GM23338 (cell line): ENCODE measurements around the gene TANGO2. TPM values are rescaled to one million over a fixed set of nuclear protein-coding genes. Genes with fewer than 3 reads are reported as not detected.

Source experiments
- ATAC-seq: fragments of 200-7000 bp; cut with Tn5 transposase; 3 replicates; pipeline ENCODE4 v1.9.1; 2020
- DNase-seq: peaks from one replicate; pipeline ENCODE4 v3.0.0-alpha.2; 2015; ENCODE audit warnings: low spot score
- H2AFZ ChIP-seq: fragments of 200-600 bp; sonication (generic); 2 replicates; pipeline ENCODE4 v1.8.0; 2016; ENCODE audit warnings: antibody characterized with exemption, mild to moderate bottlenecking, moderate library complexity
- H3F3A ChIP-seq: fragments of 200-600 bp; sonication (generic); replicated peaks from 2 replicates; pipeline ENCODE4 v1.8.0; 2017; ENCODE audit warnings: antibody characterized with exemption, mixed run types, low read depth
- H3K27ac ChIP-seq: fragments of 200-600 bp; sonication (generic); 2 replicates; pipeline ENCODE4 v1.6.1; 2016; ENCODE audit warnings: low read depth
- H3K27me3 ChIP-seq: fragments of 200-600 bp; sonication (generic); 2 replicates; pipeline ENCODE4 v1.8.0; 2016; ENCODE audit warnings: mild to moderate bottlenecking, mixed run types, moderate library complexity; ENCODE audit not compliant: insufficient read depth
- H3K36me3 ChIP-seq: fragments of 200-600 bp; sonication (generic); 2 replicates; pipeline ENCODE4 v1.8.0; 2016; ENCODE audit warnings: mild to moderate bottlenecking; ENCODE audit not compliant: insufficient read depth
- H3K4me1 ChIP-seq: fragments of 200-600 bp; sonication (generic); 2 replicates; pipeline ENCODE4 v1.8.0; 2016; ENCODE audit warnings: mild to moderate bottlenecking, moderate library complexity; ENCODE audit not compliant: insufficient read depth
- H3K4me2 ChIP-seq: fragments of 200-600 bp; sonication (generic); 2 replicates; pipeline ENCODE4 v1.7.1; 2017; ENCODE audit warnings: mixed run types
- H3K4me3 ChIP-seq: fragments of 200-600 bp; sonication (generic); 2 replicates; pipeline ENCODE4 v1.6.1; 2016; ENCODE audit warnings: mixed run types
- H3K79me2 ChIP-seq: fragments of 200-600 bp; sonication (generic); replicated peaks from 2 replicates; pipeline ENCODE4 v1.8.0; 2017; ENCODE audit warnings: mild to moderate bottlenecking; ENCODE audit not compliant: insufficient read depth
- H3K9me2 ChIP-seq: fragments of 200-600 bp; sonication (generic); 2 replicates; pipeline ENCODE4 v1.8.0; 2017; ENCODE audit not compliant: insufficient read depth
- H4K20me1 ChIP-seq: fragments of 200-600 bp; sonication (generic); replicated peaks from 2 replicates; pipeline ENCODE4 v1.8.0; 2017; ENCODE audit warnings: mild to moderate bottlenecking; ENCODE audit not compliant: insufficient read depth
- H3K27ac Mint-ChIP-seq: 2 replicates; pipeline ENCODE4 v1.8.0; 2020; ENCODE audit warnings: inconsistent platforms, mild to moderate bottlenecking, moderate library complexity, mixed read lengths
- H3K27me3 Mint-ChIP-seq: 3 replicates; pipeline ENCODE4 v1.8.0; 2022; ENCODE audit warnings: low read depth, mild to moderate bottlenecking, moderate library complexity, mixed read lengths, inconsistent platforms; ENCODE audit not compliant: insufficient read depth, poor library complexity
- H3K36me3 Mint-ChIP-seq: 3 replicates; pipeline ENCODE4 v1.8.0; 2021; ENCODE audit warnings: low read depth, mild to moderate bottlenecking, inconsistent platforms, moderate library complexity, mixed read lengths
- H3K4me1 Mint-ChIP-seq: 3 replicates; pipeline ENCODE4 v1.8.0; 2020; ENCODE audit warnings: mild to moderate bottlenecking, inconsistent platforms, mixed read lengths
- H3K4me3 Mint-ChIP-seq: 3 replicates; pipeline ENCODE4 v1.8.0; 2021; ENCODE audit warnings: moderate library complexity, mild to moderate bottlenecking, inconsistent platforms, mixed read lengths
- H3K9me3 Mint-ChIP-seq: 3 replicates; pipeline ENCODE4 v1.8.0; 2020; ENCODE audit warnings: moderate library complexity, mild to moderate bottlenecking, inconsistent platforms, mixed read lengths
- CREB1 ChIP-seq: fragments of 250-450 bp; sonication (Bioruptor Pico); IDR thresholded peaks from 2 replicates; pipeline ENCODE4 v1.5.0; 2020; ENCODE audit warnings: low read depth, mild to moderate bottlenecking, moderate library complexity
- ETS1 ChIP-seq: IDR thresholded peaks from 2 replicates; pipeline ENCODE4 v1.6.1; 2016; ENCODE audit warnings: antibody characterized with exemption
- EZH2 ChIP-seq: fragments of 200-600 bp; sonication (generic); IDR thresholded peaks from one replicate; pipeline ENCODE4 v1.8.0; 2017; ENCODE audit warnings: antibody characterized with exemption, mild to moderate bottlenecking, low read depth; ENCODE audit not compliant: unreplicated experiment
- EZH2phosphoT487 ChIP-seq: fragments of 200-600 bp; sonication (generic); IDR thresholded peaks from one replicate; pipeline ENCODE4 v1.8.1; 2018; ENCODE audit warnings: antibody characterized with exemption; ENCODE audit not compliant: unreplicated experiment
- JUNB ChIP-seq: IDR thresholded peaks from one replicate; pipeline ENCODE4 v1.6.1; 2016; ENCODE audit warnings: antibody characterized with exemption; ENCODE audit not compliant: unreplicated experiment
- NANOG ChIP-seq: IDR thresholded peaks from 2 replicates; pipeline ENCODE4 v1.6.1; 2016; ENCODE audit warnings: antibody characterized with exemption, borderline replicate concordance
- POLR2AphosphoS5 ChIP-seq: IDR thresholded peaks from 2 replicates; pipeline ENCODE4 v1.6.1; 2016; ENCODE audit warnings: antibody characterized with exemption, low read depth
- REST ChIP-seq: IDR thresholded peaks from one replicate; pipeline ENCODE4 v1.6.1; 2018; ENCODE audit warnings: antibody characterized with exemption; ENCODE audit not compliant: unreplicated experiment
- STAT1 ChIP-seq: IDR thresholded peaks from one replicate; pipeline ENCODE4 v1.6.1; 2016; ENCODE audit warnings: antibody characterized with exemption; ENCODE audit not compliant: unreplicated experiment
- ZNF114 ChIP-seq: fragments of 250-450 bp; sonication (Bioruptor Pico); IDR thresholded peaks from 2 replicates; pipeline ENCODE4 v1.5.0; 2020; ENCODE audit warnings: mild to moderate bottlenecking, moderate library complexity
- ZNF331 ChIP-seq: fragments of 250-450 bp; sonication (Bioruptor Pico); IDR thresholded peaks from 2 replicates; pipeline ENCODE4 v1.5.0; 2020; ENCODE audit warnings: low read depth, mild to moderate bottlenecking, moderate library complexity
- polyA plus RNA-seq: library from polyadenylated mRNA; unstranded; fragments of >200 nt; fragmentation: Nextera tagmentation; extraction: Ambion mirVana; gene quantifications from 2 replicates; pipeline ENCODE4 v1.2.1, GENCODE V29; 2016
- total RNA-seq: library from RNA; depleted of rRNA; stranded (reverse); fragments of >200 nt; shearing (Covaris generic); gene quantifications from 2 replicates; pipeline ENCODE4 v1.2.3, GENCODE V29; 2014
- TF ChIP-seq, protein P1 (sequence below), 2 experiments: fragments of 200-600 bp in 1 of 2; sonication (generic) in 1 of 2; conservative IDR thresholded peaks; 2 replicates each; pipeline versions ENCODE4 v1.5.1 to v1.6.1; 2016 to 2017; ENCODE audit warnings: antibody characterized with exemption in 2 of 2, low read depth in 2 of 2, mild to moderate bottlenecking in 2 of 2, moderate library complexity in 1 of 2

TANGO2 gene
- total and polyA plus RNA-seq, 2 experiments from 2014 or later = 6.9 to 15.0 TPM

- peak; percentile 65 for ATAC-seq
- DNase-seq = peak; percentile 88
- no peaks in the 10 kb centered on the region for H4K20me1 ChIP-seq
- H3K4me3 Mint-ChIP-seq = no peak overlapping the region
- no peak overlapping the region for H3K4me2 ChIP-seq
- no peak overlapping the region for H3K4me3 ChIP-seq
- no peaks in the 10 kb centered on the region for H3K9me2 ChIP-seq
- H3K36me3 Mint-ChIP-seq = no peaks in the 10 kb centered on the region; the same call in 2 of the 3 replicates
- H3K27me3 Mint-ChIP-seq = peaks cover 23% of the 10 kb centered on the region
- no peak overlapping the region for H3K27ac ChIP-seq
- H3K4me1 ChIP-seq = peaks cover 10% of the 10 kb centered on the region; the same call in 1 of the 2 replicates
- H3F3A ChIP-seq = no peaks in the 10 kb centered on the region
- no peak overlapping the region for H3K27ac Mint-ChIP-seq
- peaks cover 25% of the 10 kb centered on the region for H3K27me3 ChIP-seq
- TF ChIP-seq ZNF114 (CRISPR knock-in tag) (no peak), EZH2 (no peak)
- TF ChIP-seq, protein P1, sequence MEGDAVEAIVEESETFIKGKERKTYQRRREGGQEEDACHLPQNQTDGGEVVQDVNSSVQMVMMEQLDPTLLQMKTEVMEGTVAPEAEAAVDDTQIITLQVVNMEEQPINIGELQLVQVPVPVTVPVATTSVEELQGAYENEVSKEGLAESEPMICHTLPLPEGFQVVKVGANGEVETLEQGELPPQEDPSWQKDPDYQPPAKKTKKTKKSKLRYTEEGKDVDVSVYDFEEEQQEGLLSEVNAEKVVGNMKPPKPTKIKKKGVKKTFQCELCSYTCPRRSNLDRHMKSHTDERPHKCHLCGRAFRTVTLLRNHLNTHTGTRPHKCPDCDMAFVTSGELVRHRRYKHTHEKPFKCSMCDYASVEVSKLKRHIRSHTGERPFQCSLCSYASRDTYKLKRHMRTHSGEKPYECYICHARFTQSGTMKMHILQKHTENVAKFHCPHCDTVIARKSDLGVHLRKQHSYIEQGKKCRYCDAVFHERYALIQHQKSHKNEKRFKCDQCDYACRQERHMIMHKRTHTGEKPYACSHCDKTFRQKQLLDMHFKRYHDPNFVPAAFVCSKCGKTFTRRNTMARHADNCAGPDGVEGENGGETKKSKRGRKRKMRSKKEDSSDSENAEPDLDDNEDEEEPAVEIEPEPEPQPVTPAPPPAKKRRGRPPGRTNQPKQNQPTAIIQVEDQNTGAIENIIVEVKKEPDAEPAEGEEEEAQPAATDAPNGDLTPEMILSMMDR (conservative IDR thresholded peaks at IDR 0.05; ENCODE audit: low read depth in 2 of 2) = peak; percentile 82 to 92
- H3K36me3 ChIP-seq = no peaks in the 10 kb centered on the region
- H3K79me2 ChIP-seq = no peaks in the 10 kb centered on the region
- peaks cover 2% of the 10 kb centered on the region; the same call in 2 of the 3 replicates for H3K4me1 Mint-ChIP-seq
- H3K9me3 Mint-ChIP-seq = no peaks in the 10 kb centered on the region
- no peak overlapping the region for H2AFZ ChIP-seq
Measured at GRCh38 chr22:20013382-20013871, 7.5 kb upstream of the TANGO2 start.

DNA sequence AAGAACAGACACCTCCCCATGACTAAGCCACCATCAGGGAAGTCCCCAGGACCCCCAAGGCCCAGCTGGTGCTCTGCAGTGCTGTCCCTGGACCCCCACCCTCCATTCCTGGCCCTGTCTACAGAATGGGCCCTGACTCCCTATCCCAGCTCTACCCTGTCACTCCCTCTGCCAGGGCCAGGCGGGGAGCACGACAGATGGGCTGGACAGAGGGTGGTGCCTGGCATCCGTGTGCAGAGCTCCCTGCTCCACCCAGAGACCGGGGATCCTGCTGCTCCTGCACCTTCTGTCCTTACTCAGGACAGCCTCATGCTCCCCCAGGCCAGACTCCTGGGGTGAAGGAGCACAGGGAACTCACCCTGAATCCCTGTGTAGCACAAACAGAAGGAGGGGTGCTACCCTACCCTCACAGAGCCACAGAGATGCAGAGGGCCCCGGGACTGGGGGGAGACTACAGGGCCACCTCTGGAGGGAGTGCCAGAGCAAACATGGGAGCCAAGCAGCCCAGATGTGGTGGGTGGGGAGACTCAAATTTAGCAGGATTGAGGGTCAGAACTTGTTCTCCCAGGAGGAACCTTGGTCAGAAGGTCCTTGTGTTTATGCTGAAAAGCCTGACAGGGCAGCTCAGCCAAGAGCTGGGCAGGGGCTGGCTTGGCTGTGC is 6.3 kb upstream of the TANGO2 start:
- H3K27me3 ChIP-seq = peaks cover 38% of the 10 kb centered on the region
- H3K27me3 Mint-ChIP-seq = peaks cover 36% of the 10 kb centered on the region
- no peak for TF ChIP-seq REST
- TF ChIP-seq ZNF114 (CRISPR knock-in tag) = no peak
- no peak for TF ChIP-seq CREB1 (CRISPR knock-in tag)
- TF ChIP-seq NANOG = no peak
- no peak for TF ChIP-seq STAT1
- no peak for TF ChIP-seq ZNF331
- TF ChIP-seq POLR2AphosphoS5 = no peak
- TF ChIP-seq EZH2phosphoT487 = no peak
- no peak for TF ChIP-seq JUNB
- no peak for TF ChIP-seq ETS1

More for the DNA sequence above, 6.3 kb upstream of the TANGO2 start:
- H3K9me3 Mint-ChIP-seq = no peaks in the 10 kb centered on the region
- Histone ChIP-seq H3K36me3 (no peaks in the 10 kb centered on the region), H3K4me3 (no peak overlapping the region), H3K79me2 (no peaks in the 10 kb centered on the region), H3K9me2 (no peaks in the 10 kb centered on the region), H3K4me1 (peaks cover 10% of the 10 kb centered on the region; the same call in 1 of the 2 replicates), H3F3A (no peaks in the 10 kb centered on the region), H2AFZ (no peak overlapping the region), H4K20me1 (no peaks in the 10 kb centered on the region), H3K27ac (no peak overlapping the region), H3K4me2 (no peak overlapping the region)
- no peaks in the 10 kb centered on the region; the same call in 2 of the 3 replicates for H3K36me3 Mint-ChIP-seq
- ATAC-seq = no peak
- peak overlapping the region; percentile 63; the same call in 1 of the 3 replicates for H3K4me3 Mint-ChIP-seq
- no peak overlapping the region for H3K27ac Mint-ChIP-seq
- peaks cover 2% of the 10 kb centered on the region; the same call in 2 of the 3 replicates for H3K4me1 Mint-ChIP-seq
- DNase-seq = no peak
